ENCODE results near the gene FTSJ3. TPM values are rescaled to one million over a fixed set of nuclear protein-coding genes. Genes with fewer than 3 reads are reported as not detected.
"Not testable (repeated sequence)": the region's sequence is repeated elsewhere in the genome, so short reads cannot be mapped to it uniquely, and the experiment has no call there.

FTSJ3 gene
- total RNA-seq: 10 to 100 TPM; 33.1 to 38.1 TPM
- long read RNA-seq, transcript FTSJ3-201 (21 exons, 3,559 nt): major isoform, 31 of 65 reads
- long read RNA-seq, partial matches to known transcripts: 26 of 65 reads
- long read RNA-seq, other reads (novel, unspliced or antisense): 8 of 65 reads

- intact Hi-C loops (cut with DNase I): loop anchor here in 1 of 2 donors (10.0 kb wide), 1 partner anchor 52 kb away; the partner anchor contains the start of genes CCDC47 and DDX42
Observed at GRCh38 chr17:63827002-63827800, at the start of gene FTSJ3, which contains the start of gene PSMC5. TSS of gene FTSJ3 (minus strand) at chr17:63827663. CDS start at chr17:63826902, 761 bp downstream. TSS of gene PSMC5 (plus strand) at chr17:63827431. CDS start at chr17:63827491, 60 bp downstream.

GRCh38 chr17:63874693-63875092 is 47.2 kb upstream of the FTSJ3 start:
- ATAC-seq; intact Hi-C loops (cut with DNase I); DNase-seq: not testable (repeated sequence)

More at GRCh38 chr17:63827002-63827800, at the start of gene FTSJ3, which contains the start of gene PSMC5:
- peak; percentile 94 to 95 for ATAC-seq
- DNase-seq: peak; percentile 96

- ATAC-seq; DNase-seq; intact Hi-C loops (cut with DNase I): not testable (repeated sequence)
Observed at GRCh38 chr17:63874061-63874626, 46.7 kb upstream of the FTSJ3 start.

- intact Hi-C loops (cut with DNase I); DNase-seq: not testable (repeated sequence)
Observed at GRCh38 chr17:63873577-63873976, 46.1 kb upstream of the FTSJ3 start, which contains the start of gene CSH2. TSS of gene CSH2 (minus strand) at chr17:63873677. CDS start at chr17:63873614, 63 bp downstream.

GRCh38 chr17:63871646-63872365 is 44.3 kb upstream of the FTSJ3 start:
- intact Hi-C loops (cut with DNase I); DNase-seq; ATAC-seq: not testable (repeated sequence)

More at GRCh38 chr17:63873577-63873976, 46.1 kb upstream of the FTSJ3 start, which contains the start of gene CSH2:
- not testable (repeated sequence) for ATAC-seq

GRCh38 chr17:63870292-63870665 is 42.8 kb upstream of the FTSJ3 start:
- intact Hi-C loops (cut with DNase I); DNase-seq; ATAC-seq: not testable (repeated sequence)

- intact Hi-C loops (cut with DNase I); DNase-seq: not testable (repeated sequence)
- ATAC-seq: peak in 1 of 2 donors; percentile 31
Observed at GRCh38 chr17:63869491-63870291, 42.2 kb upstream of the FTSJ3 start.

GRCh38 chr17:63866625-63867024 is 39.2 kb upstream of the FTSJ3 start:
- intact Hi-C loops (cut with DNase I); ATAC-seq; DNase-seq: not testable (repeated sequence)

- intact Hi-C loops (cut with DNase I): no loop called here
- DNase-seq (no peak), ATAC-seq (no peak)
Observed at GRCh38 chr17:63859257-63859656, 31.8 kb upstream of the FTSJ3 start.

GRCh38 chr17:63856425-63856824 is 29.0 kb upstream of the FTSJ3 start:
- ATAC-seq; intact Hi-C loops (cut with DNase I); DNase-seq: not testable (repeated sequence)

GRCh38 chr17:63855185-63855584 is 27.7 kb upstream of the FTSJ3 start:
- DNase-seq (no peak), ATAC-seq (no peak)
- intact Hi-C loops (cut with DNase I): no loop called here

- DNase-seq (no peak), ATAC-seq (no peak)
- intact Hi-C loops (cut with DNase I): no loop called here
Observed at GRCh38 chr17:63854709-63855108, 27.2 kb upstream of the FTSJ3 start.

GRCh38 chr17:63853260-63853659 is 25.8 kb upstream of the FTSJ3 start:
- intact Hi-C loops (cut with DNase I): no loop called here
- ATAC-seq (no peak), DNase-seq (no peak)

- intact Hi-C loops (cut with DNase I): no loop called here
- ATAC-seq (no peak), DNase-seq (no peak)
Observed at GRCh38 chr17:63850401-63850800, 22.9 kb upstream of the FTSJ3 start.

- ATAC-seq (peak; percentile 93 to 97), DNase-seq (peak; percentile 95)
- intact Hi-C loops (cut with DNase I): no loop called here
Observed at GRCh38 chr17:63848834-63849689, 21.6 kb upstream of the FTSJ3 start.

- DNase-seq: no peak
- no peak for ATAC-seq
- intact Hi-C loops (cut with DNase I): no loop called here
Observed at GRCh38 chr17:63847525-63848249, 20.2 kb upstream of the FTSJ3 start.

- no peak for DNase-seq
- intact Hi-C loops (cut with DNase I): no loop called here
- ATAC-seq: no peak
Observed at GRCh38 chr17:63845509-63845908, 18.0 kb upstream of the FTSJ3 start.
